Measurements from ENCODE around the gene CDCA5. TPM values are rescaled to one million over a fixed set of nuclear protein-coding genes. Genes with fewer than 3 reads are reported as not detected.

CDCA5 gene
- total RNA-seq, 4 donors from 2014 or later, result 0.56 to 2.8 (median 1.4) TPM; not detected in 1

DNA sequence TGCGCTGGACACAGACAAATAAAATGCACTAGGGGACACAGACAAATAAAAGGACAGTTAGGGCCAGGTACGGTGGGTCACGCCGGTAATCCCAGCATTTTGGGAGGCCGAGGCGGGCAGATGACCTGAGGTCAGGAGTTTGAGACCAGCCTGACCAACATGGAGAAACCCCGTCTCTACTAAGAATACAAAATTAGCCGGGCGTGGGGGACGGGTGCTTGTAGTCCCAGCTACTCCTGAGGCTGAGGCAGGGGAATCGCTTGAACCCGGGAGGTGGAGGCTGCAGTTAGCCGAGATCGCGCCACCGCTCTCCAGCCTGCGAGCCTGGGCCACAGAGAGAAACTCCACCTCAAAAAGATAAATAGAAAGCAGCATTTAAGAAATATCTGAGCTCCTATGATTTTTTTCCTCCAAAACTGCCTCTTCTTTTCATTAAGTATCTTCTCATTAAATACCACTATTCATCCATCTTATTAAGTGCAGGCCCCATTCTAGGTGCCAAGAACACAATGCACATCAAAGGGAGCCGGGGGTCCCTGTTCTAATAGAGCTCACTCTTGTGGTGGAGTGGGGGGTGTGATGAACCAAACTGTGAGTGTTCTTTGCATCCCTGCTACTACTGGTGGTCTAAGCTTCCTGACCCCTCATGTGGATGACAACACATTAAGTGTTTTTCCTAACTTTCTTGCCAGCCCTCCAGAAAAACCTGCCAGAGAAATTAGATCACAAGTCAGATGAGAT is 34.4 kb upstream of the CDCA5 start:
- ATAC-seq (ENCODE audit: low FRiP score), result no peak
- no peak for DNase-seq (ENCODE audit: low spot score)
- no peak for TF ChIP-seq CTCF (IDR thresholded peaks at IDR 0.05)

GRCh38 chr11:65117206-65118096 is 33.6 kb upstream of the CDCA5 start, which contains the start of gene ZNHIT2:
Gene ZNHIT2, minus strand, starts transcription at chr11:65117701. Its CDS starts 48 bp downstream, at chr11:65117653.
- TF ChIP-seq CTCF (IDR thresholded peaks at IDR 0.05), result peak in 2 of 3 donors; percentile 89 to 91
- DNase-seq (ENCODE audit: low spot score), result peak; percentile 99
- ATAC-seq (ENCODE audit: low FRiP score), result peak; percentile 73

GRCh38 chr11:65116370-65117205 is 32.7 kb upstream of the CDCA5 start:
- DNase-seq (ENCODE audit: low spot score) (no peak), ATAC-seq (ENCODE audit: low FRiP score) (peak; percentile 26)
- TF ChIP-seq CTCF (IDR thresholded peaks at IDR 0.05), result no peak

- ATAC-seq (ENCODE audit: low FRiP score), result no peak
- TF ChIP-seq CTCF (IDR thresholded peaks at IDR 0.05), result no peak
- no peak for DNase-seq (ENCODE audit: low spot score)
These were observed 31.7 kb upstream of the CDCA5 start for GRCh38 chr11:65115361-65116082.

- DNase-seq (ENCODE audit: low spot score) (no peak), ATAC-seq (ENCODE audit: low FRiP score) (no peak)
- TF ChIP-seq CTCF (IDR thresholded peaks at IDR 0.05), result no peak
These were observed 30.8 kb upstream of the CDCA5 start for GRCh38 chr11:65114538-65115171.

GRCh38 chr11:65113839-65114238 is 30.0 kb upstream of the CDCA5 start:
- DNase-seq (ENCODE audit: low spot score) (no peak), ATAC-seq (ENCODE audit: low FRiP score) (no peak)
- TF ChIP-seq CTCF (IDR thresholded peaks at IDR 0.05), result no peak

Data from omental fat pad (tissue), 4 donors.